Measurements from ENCODE around the gene NKD2. TPM values are rescaled to one million over a fixed set of nuclear protein-coding genes. Genes with fewer than 3 reads are reported as not detected.

NKD2 gene, protein sequence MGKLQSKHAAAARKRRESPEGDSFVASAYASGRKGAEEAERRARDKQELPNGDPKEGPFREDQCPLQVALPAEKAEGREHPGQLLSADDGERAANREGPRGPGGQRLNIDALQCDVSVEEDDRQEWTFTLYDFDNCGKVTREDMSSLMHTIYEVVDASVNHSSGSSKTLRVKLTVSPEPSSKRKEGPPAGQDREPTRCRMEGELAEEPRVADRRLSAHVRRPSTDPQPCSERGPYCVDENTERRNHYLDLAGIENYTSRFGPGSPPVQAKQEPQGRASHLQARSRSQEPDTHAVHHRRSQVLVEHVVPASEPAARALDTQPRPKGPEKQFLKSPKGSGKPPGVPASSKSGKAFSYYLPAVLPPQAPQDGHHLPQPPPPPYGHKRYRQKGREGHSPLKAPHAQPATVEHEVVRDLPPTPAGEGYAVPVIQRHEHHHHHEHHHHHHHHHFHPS
- not detected for total RNA-seq
- polyA plus RNA-seq, result not detected

DNA sequence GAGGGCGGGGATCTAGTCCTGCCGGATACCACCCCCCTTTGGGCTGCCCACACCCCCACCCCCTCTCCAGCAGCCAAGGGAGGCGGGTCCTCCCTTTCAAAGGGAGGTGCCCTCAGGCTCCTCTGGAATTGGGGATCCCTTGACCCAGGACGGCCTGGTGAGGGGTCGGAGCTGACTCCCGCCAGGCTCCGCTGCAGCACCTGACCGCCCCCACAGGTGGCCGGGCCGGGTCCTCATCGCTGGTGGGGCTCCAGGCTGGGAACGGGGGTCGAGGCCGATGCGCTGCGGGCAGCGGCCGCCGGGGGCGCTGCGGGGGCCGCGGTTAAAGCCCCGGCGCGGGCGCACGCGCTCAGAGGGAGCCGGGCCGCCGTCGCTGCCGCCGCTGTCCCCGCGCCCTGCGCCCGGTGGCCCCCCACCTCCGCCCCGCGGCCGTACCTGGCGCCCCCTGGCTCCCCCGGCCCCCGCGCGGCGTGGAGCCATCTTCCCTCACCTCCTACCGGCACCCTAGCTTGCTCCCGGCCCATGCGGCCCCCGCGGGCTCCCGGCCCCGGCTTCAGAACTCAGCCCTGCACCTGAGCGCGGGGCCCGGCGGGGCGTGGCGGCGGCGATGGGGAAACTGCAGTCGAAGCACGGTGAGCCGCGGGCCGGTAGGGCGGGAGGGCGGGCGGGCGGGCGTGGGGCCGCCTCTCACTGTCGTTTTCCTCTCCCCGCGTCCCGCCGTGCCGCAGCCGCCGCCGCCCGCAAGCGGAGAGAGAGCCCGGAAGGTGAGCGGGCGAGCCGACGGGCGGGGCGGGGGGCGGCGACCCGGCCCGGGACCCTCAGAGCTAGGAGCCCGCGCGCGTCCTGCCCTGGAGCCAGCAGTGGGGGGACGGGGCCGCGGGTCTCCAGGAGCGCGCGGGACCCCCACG lies at the start of gene NKD2:
Gene NKD2 (plus strand): TSS at position 352 of the 908 bp plus-strand sequence. CDS start 256 bp downstream, at position 608.
- peaks cover 10% of the 10 kb centered on the region for H3K27me3 ChIP-seq (ENCODE audit: control insufficient read depth, insufficient read depth, low read length)

DNA sequence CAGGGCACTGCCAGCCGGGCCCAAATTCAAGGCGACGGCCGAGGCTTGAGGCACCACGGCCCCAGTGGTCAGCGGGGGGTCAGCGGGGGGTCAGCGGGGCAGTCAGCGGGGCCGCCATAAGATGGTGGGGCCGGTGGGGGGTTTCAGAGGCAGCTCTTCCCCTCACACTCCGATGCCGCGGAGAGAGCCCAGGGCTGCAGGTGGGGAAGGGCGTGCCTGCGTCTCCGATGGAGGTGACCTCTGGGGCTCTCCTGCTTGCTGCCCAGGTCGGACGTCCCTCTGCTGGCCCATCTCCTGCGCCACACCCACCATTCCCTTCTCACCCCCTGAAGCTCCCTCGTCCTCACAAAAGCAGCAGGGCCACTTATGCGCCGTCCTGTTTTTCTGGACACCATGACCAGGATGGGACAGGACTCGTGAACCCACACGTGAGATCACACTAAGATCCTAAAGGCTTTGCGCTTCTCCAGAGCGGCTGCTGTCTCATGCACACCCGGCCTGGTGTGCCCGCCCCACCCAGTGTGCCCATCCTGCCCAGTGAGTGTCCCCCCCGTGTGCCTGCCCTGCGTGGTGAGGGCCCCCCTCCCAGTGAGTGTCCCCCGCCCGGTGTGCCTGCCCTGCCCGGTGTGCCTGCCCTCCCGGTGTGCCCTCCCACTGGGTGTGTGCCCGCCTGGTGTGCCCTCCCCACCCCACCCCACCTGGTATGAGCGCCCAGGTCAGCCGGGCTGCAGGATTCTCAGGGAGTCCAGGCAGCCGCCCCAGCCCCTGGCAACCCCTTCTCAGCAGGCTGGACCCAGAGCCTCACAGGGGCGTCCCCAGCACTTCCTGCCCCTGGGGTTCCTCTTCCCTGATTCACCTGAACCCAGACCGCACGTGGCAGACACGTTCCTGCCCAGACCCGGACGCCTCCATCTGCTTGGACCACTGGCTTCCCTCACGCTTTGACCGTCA lies 48.7 kb upstream of the NKD2 start:
- no peaks in the 10 kb centered on the region for H3K36me3 ChIP-seq (ENCODE audit: control insufficient read depth, insufficient read depth, low read length)
- Mint-ChIP-seq H3K4me1 (peaks cover 0 to 33% (median 12%) of the 10 kb centered on the region in 4 donors), H3K36me3 (no peaks in the 10 kb centered on the region), H3K27ac (no peak overlapping the region), H3K27me3 (peaks cover 27% of the 10 kb centered on the region), H3K9me3 (no peaks in the 10 kb centered on the region), H3K4me3 (no peak overlapping the region)
- DNase-seq, result no peak
- no peak for ATAC-seq (ENCODE audit: low read depth in 2 of 2)
- H3K27me3 ChIP-seq (ENCODE audit: control insufficient read depth, insufficient read depth, low read length), result no peaks in the 10 kb centered on the region
- no peaks in the 10 kb centered on the region for H3K9me3 ChIP-seq (ENCODE audit: control insufficient read depth in 2 of 2, low read length in 2 of 2)
- peaks cover 27% of the 10 kb centered on the region for H3K4me1 ChIP-seq (ENCODE audit: control insufficient read depth, insufficient read depth, low read length, poor library complexity, severe bottlenecking)
- H3K27ac ChIP-seq (ENCODE audit: insufficient read depth, low read length, poor library complexity, severe bottlenecking), result no peak overlapping the region
- no peak overlapping the region for H3K4me3 ChIP-seq (ENCODE audit: low read depth, low read length)

More for the DNA sequence above, at the start of gene NKD2:
- Mint-ChIP-seq H3K27me3 (peaks cover 49% of the 10 kb centered on the region), H3K36me3 (no peaks in the 10 kb centered on the region), H3K4me1 (peaks cover 0 to 32% (median 6%) of the 10 kb centered on the region in 4 donors), H3K9me3 (peaks cover 0 to 4% (median 0%) of the 10 kb centered on the region in 7 donors), H3K4me3 (peak within 1 kb of the TSS in 3 of 4 donors; percentile 63 to 84 (median 78)), H3K27ac (peak within 1 kb of the TSS in 1 of 3 donors; percentile 79)
- Histone ChIP-seq H3K4me3 (ENCODE audit: low read depth, low read length) (no peak within 1 kb of the TSS), H3K4me1 (ENCODE audit: control insufficient read depth, insufficient read depth, low read length, poor library complexity, severe bottlenecking) (peaks cover 26% of the 10 kb centered on the region), H3K9me3 (ENCODE audit: control insufficient read depth in 2 of 2, low read length in 2 of 2) (no peaks in the 10 kb centered on the region), H3K27ac (ENCODE audit: insufficient read depth, low read length, poor library complexity, severe bottlenecking) (no peak within 1 kb of the TSS), H3K36me3 (ENCODE audit: control insufficient read depth, insufficient read depth, low read length) (no peaks in the 10 kb centered on the region)
- peak in 1 of 3 donors; percentile 27 for DNase-seq
- ATAC-seq (ENCODE audit: low read depth in 2 of 2), result no peak

DNA sequence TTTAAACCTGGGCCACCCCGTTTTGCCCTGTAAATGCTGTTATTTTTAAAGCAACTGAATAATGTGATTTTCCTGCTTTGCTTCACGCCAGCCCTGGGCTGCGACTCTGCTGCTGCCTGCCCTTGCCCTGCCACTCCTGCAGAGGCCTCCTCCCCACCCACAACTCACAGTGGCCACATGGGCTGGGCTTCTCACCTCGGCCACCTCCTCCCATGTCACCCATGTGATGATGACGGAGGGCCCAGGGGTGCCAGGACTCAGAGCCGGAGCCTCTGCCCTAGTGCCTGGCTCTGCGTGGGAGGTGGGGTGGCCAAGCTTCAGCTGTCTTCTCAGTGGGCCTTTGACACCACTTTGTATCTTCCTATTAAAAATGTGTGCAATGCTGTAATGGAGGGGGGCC lies 48.1 kb upstream of the NKD2 start:
- DNase-seq (no peak), ATAC-seq (ENCODE audit: low read depth in 2 of 2) (no peak)
- H3K27ac Mint-ChIP-seq, result no peak overlapping the region
- Histone ChIP-seq H3K27me3 (ENCODE audit: control insufficient read depth, insufficient read depth, low read length) (no peaks in the 10 kb centered on the region), H3K4me3 (ENCODE audit: low read depth, low read length) (no peak overlapping the region), H3K36me3 (ENCODE audit: control insufficient read depth, insufficient read depth, low read length) (no peaks in the 10 kb centered on the region), H3K9me3 (ENCODE audit: control insufficient read depth in 2 of 2, low read length in 2 of 2) (no peaks in the 10 kb centered on the region), H3K27ac (ENCODE audit: insufficient read depth, low read length, poor library complexity, severe bottlenecking) (no peak overlapping the region), H3K4me1 (ENCODE audit: control insufficient read depth, insufficient read depth, low read length, poor library complexity, severe bottlenecking) (peaks cover 27% of the 10 kb centered on the region)
- H3K4me3 Mint-ChIP-seq, result no peak overlapping the region
- H3K9me3 Mint-ChIP-seq, result peaks cover 0 to 3% (median 0%) of the 10 kb centered on the region in 7 donors
- H3K36me3 Mint-ChIP-seq, result no peaks in the 10 kb centered on the region
- H3K27me3 Mint-ChIP-seq, result peaks cover 27% of the 10 kb centered on the region
- peaks cover 0 to 38% (median 12%) of the 10 kb centered on the region in 4 donors for H3K4me1 Mint-ChIP-seq

DNA sequence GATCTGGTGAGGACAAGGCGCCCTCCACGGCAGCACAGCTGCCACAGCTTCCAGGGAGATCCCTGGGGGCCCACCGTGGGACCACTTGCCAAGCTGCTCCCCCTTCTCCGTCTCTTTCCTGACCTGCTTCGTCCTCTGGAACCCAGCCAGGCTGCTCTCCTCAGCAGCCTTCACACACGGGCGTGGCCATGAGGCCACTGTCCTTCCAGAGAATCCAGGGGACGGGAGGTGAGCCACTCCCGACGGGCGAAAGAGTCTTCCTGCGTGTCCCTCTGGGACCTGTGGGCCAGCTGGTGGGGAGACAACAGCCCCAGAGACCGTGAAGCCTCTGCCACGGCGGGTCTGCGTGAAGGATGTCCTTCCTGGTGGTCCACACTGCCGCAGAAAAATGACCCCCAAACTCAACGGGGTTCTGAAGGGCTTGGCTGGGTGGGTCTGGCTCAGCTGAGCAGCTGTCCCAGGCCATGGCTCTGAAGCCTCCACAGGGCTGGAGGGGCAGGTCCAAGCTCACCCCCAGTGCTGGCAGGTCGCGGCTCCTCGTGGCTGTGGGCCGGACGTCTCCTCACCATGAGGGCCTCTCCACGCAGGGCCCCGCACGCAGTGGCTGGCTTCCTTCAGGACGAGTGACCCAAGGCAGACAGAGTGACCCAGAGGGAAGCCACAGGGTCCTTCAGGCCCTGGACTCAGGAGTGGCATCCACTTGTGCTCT lies 47.4 kb upstream of the NKD2 start:
- H3K9me3 ChIP-seq (ENCODE audit: control insufficient read depth in 2 of 2, low read length in 2 of 2), result no peaks in the 10 kb centered on the region
- H3K9me3 Mint-ChIP-seq, result peaks cover 0 to 3% (median 0%) of the 10 kb centered on the region in 7 donors
- H3K27me3 Mint-ChIP-seq, result peaks cover 27% of the 10 kb centered on the region
- ATAC-seq (ENCODE audit: low read depth in 2 of 2), result no peak
- no peak overlapping the region for H3K27ac ChIP-seq (ENCODE audit: insufficient read depth, low read length, poor library complexity, severe bottlenecking)
- H3K4me3 Mint-ChIP-seq, result no peak overlapping the region
- no peak overlapping the region for H3K27ac Mint-ChIP-seq
- H3K36me3 Mint-ChIP-seq, result no peaks in the 10 kb centered on the region
- peaks cover 0 to 38% (median 12%) of the 10 kb centered on the region in 4 donors for H3K4me1 Mint-ChIP-seq
- no peak overlapping the region for H3K4me3 ChIP-seq (ENCODE audit: low read depth, low read length)
- no peak for DNase-seq
- no peaks in the 10 kb centered on the region for H3K36me3 ChIP-seq (ENCODE audit: control insufficient read depth, insufficient read depth, low read length)
- peaks cover 27% of the 10 kb centered on the region for H3K4me1 ChIP-seq (ENCODE audit: control insufficient read depth, insufficient read depth, low read length, poor library complexity, severe bottlenecking)
- H3K27me3 ChIP-seq (ENCODE audit: control insufficient read depth, insufficient read depth, low read length), result no peaks in the 10 kb centered on the region

DNA sequence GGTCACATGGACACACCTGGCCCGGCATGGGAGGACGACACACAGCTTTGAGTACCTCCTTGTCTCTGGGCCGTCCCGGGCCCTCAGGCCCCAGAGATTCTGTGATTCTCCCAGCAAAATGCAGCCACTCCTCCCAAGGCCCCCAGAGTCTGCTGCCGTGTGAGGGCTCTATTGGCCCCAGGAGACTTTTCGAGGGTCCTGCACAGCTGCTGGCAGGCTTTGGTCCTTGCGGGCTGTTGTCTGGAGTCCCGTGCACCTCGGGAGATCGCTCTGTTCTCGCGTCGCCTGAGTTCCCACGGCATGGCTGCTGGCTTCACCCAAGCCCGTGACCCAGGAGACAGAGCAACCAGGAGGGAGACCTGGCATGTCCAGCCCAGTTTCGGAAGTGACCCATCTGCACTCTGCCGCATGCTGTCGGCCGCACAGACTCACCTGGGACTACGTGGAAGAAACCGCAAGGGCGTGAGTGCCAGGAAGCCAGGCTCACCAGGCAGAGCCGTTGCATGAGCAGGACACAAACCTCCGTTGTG lies 46.8 kb upstream of the NKD2 start:
- DNase-seq, result no peak
- H3K4me1 Mint-ChIP-seq, result peaks cover 0 to 37% (median 12%) of the 10 kb centered on the region in 4 donors
- no peak overlapping the region for H3K4me3 Mint-ChIP-seq
- H3K27ac Mint-ChIP-seq, result no peak overlapping the region
- H3K36me3 Mint-ChIP-seq, result no peaks in the 10 kb centered on the region
- Histone ChIP-seq H3K4me3 (ENCODE audit: low read depth, low read length) (no peak overlapping the region), H3K9me3 (ENCODE audit: control insufficient read depth in 2 of 2, low read length in 2 of 2) (no peaks in the 10 kb centered on the region), H3K27me3 (ENCODE audit: control insufficient read depth, insufficient read depth, low read length) (peaks cover 1% of the 10 kb centered on the region), H3K36me3 (ENCODE audit: control insufficient read depth, insufficient read depth, low read length) (no peaks in the 10 kb centered on the region), H3K27ac (ENCODE audit: insufficient read depth, low read length, poor library complexity, severe bottlenecking) (no peak overlapping the region), H3K4me1 (ENCODE audit: control insufficient read depth, insufficient read depth, low read length, poor library complexity, severe bottlenecking) (peaks cover 26% of the 10 kb centered on the region)
- no peak for ATAC-seq (ENCODE audit: low read depth in 2 of 2)
- peaks cover 0 to 3% (median 0%) of the 10 kb centered on the region in 7 donors for H3K9me3 Mint-ChIP-seq
- peaks cover 31% of the 10 kb centered on the region for H3K27me3 Mint-ChIP-seq

DNA sequence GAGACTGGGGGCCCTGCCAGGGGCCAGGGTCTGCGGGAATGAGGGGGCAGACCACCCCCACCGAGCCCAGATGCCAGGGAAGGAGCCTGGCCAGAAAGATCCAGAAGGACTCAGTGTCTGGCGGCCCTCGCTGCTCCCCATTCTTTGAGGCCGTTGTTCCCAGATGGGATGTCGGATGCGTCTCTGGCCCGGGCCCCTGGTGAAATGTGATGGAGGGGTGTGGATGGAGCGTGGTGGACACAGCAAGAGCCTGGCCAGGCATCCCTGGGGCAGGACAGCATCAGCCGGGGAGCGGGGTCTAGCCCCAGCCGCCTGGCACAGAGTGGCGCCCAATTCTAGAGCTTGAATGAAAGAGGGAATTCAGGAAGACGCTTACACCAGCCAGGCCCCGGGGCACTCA lies 46.2 kb upstream of the NKD2 start:
- Mint-ChIP-seq H3K4me1 (peaks cover 0 to 32% (median 12%) of the 10 kb centered on the region in 4 donors), H3K27ac (peak overlapping the region in 1 of 3 donors; percentile 69), H3K36me3 (no peaks in the 10 kb centered on the region), H3K27me3 (peaks cover 35% of the 10 kb centered on the region), H3K9me3 (peaks cover 0 to 3% (median 0%) of the 10 kb centered on the region in 7 donors), H3K4me3 (no peak overlapping the region)
- ATAC-seq (ENCODE audit: low read depth in 2 of 2), result no peak
- Histone ChIP-seq H3K27ac (ENCODE audit: insufficient read depth, low read length, poor library complexity, severe bottlenecking) (no peak overlapping the region), H3K9me3 (ENCODE audit: control insufficient read depth in 2 of 2, low read length in 2 of 2) (no peaks in the 10 kb centered on the region), H3K4me1 (ENCODE audit: control insufficient read depth, insufficient read depth, low read length, poor library complexity, severe bottlenecking) (peaks cover 20% of the 10 kb centered on the region), H3K4me3 (ENCODE audit: low read depth, low read length) (no peak overlapping the region), H3K36me3 (ENCODE audit: control insufficient read depth, insufficient read depth, low read length) (no peaks in the 10 kb centered on the region), H3K27me3 (ENCODE audit: control insufficient read depth, insufficient read depth, low read length) (peaks cover 7% of the 10 kb centered on the region)
- DNase-seq, result no peak
